DOHH2 (cell line): ENCODE data around the gene ZC3H4.
A peak's percentile ranks its signal among the peaks of the same experiment; 100 is the strongest.

Experiments
- H3F3A ChIP-seq: fragments of 200-600 bp; sonication (generic), shearing (Covaris generic); 2 replicates; pipeline ENCODE4 v1.6.0; 2016; ENCODE audit warnings: antibody characterized with exemption, mild to moderate bottlenecking; ENCODE audit not compliant: control insufficient read depth, insufficient read depth
- H3K27ac ChIP-seq: fragments of 200-600 bp; sonication (generic); 2 replicates; pipeline ENCODE4 v1.5.1; 2014; ENCODE audit warnings: low read depth, mild to moderate bottlenecking, low read length, moderate library complexity
- H3K27me3 ChIP-seq: fragments of 200-600 bp; sonication (generic); 2 replicates; pipeline ENCODE4 v1.6.1; 2014; ENCODE audit warnings: mild to moderate bottlenecking, low read length, mixed read lengths; ENCODE audit not compliant: control insufficient read depth
- H3K36me3 ChIP-seq: fragments of 200-600 bp; sonication (generic); 2 replicates; pipeline ENCODE4 v1.6.1; 2014; ENCODE audit warnings: mild to moderate bottlenecking, low read length, moderate library complexity, mixed read lengths; ENCODE audit not compliant: control insufficient read depth
- H3K4me1 ChIP-seq: fragments of 200-600 bp; sonication (generic); 2 replicates; pipeline ENCODE4 v1.6.1; 2014; ENCODE audit warnings: mild to moderate bottlenecking, low read length, mixed read lengths; ENCODE audit not compliant: control insufficient read depth
- H3K4me2 ChIP-seq: fragments of 200-600 bp; sonication (generic); 2 replicates; pipeline ENCODE4 v1.6.0; 2014; ENCODE audit warnings: mild to moderate bottlenecking, low read length, moderate library complexity
- H3K4me3 ChIP-seq: fragments of 200-600 bp; sonication (generic); 2 replicates; pipeline ENCODE4 v1.5.1; 2014; ENCODE audit warnings: mild to moderate bottlenecking, low read length, mixed read lengths
- H3K79me2 ChIP-seq: fragments of 200-600 bp; sonication (generic); 2 replicates; pipeline ENCODE4 v1.6.1; 2014; ENCODE audit warnings: mild to moderate bottlenecking, low read length, mixed read lengths; ENCODE audit not compliant: control insufficient read depth
- H3K9me2 ChIP-seq: fragments of 200-600 bp; sonication (generic); replicated peaks from 2 replicates; pipeline ENCODE4 v1.6.1; 2014; ENCODE audit warnings: mild to moderate bottlenecking, low read length, mixed read lengths; ENCODE audit not compliant: control insufficient read depth
- H3K9me3 ChIP-seq: fragments of 200-600 bp; sonication (generic); 2 replicates; pipeline ENCODE4 v1.6.1; 2014; ENCODE audit warnings: antibody characterized with exemption, low read length, mixed read lengths; ENCODE audit not compliant: control insufficient read depth, insufficient read depth
- H4K20me1 ChIP-seq: fragments of 200-600 bp; sonication (generic); 2 replicates; pipeline ENCODE4 v1.6.0; 2014; ENCODE audit warnings: low read depth, mild to moderate bottlenecking, antibody characterized with exemption, low read length, moderate library complexity; ENCODE audit not compliant: control insufficient read depth, insufficient read depth
- EZH2phosphoT487 ChIP-seq: fragments of 200-600 bp; sonication (generic); IDR thresholded peaks from 2 replicates; pipeline ENCODE4 v1.6.1; 2017; ENCODE audit warnings: borderline replicate concordance, mild to moderate bottlenecking, antibody characterized with exemption, low read length, moderate library complexity, mixed read lengths
- TF ChIP-seq, protein P1 (sequence below): fragments of 200-600 bp; sonication (generic); IDR thresholded peaks from one replicate; pipeline ENCODE4 v1.5.1; 2014; ENCODE audit warnings: antibody characterized with exemption, mild to moderate bottlenecking, low read depth, low read length; ENCODE audit not compliant: poor library complexity, severe bottlenecking

ZC3H4 gene

DNA sequence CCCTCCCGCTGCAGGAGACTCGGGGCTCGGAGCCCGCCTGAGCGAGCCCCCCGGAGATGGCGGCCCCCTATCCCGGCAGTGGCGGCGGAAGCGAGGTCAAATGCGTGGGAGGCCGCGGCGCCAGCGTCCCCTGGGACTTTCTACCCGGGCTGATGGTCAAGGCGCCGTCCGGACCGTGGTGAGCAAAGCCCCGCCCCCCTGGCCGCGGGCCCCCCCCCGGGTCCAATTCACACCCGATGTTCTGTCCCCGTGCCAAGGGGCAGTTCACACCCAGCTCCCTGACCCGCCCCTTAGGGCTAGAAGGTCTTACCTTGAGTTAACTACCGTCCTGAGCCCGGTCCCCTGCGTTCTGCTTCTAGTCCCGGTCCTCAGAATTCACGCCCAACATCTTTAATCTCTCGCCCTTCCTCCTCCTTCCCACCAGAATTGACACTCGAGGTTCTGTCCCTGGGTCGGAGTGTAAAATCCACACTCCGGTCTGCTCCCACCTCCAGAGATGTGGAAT is 92.5 kb downstream of the ZC3H4 start:
- TF ChIP-seq EZH2phosphoT487, result no peak
- TF ChIP-seq, protein P1, sequence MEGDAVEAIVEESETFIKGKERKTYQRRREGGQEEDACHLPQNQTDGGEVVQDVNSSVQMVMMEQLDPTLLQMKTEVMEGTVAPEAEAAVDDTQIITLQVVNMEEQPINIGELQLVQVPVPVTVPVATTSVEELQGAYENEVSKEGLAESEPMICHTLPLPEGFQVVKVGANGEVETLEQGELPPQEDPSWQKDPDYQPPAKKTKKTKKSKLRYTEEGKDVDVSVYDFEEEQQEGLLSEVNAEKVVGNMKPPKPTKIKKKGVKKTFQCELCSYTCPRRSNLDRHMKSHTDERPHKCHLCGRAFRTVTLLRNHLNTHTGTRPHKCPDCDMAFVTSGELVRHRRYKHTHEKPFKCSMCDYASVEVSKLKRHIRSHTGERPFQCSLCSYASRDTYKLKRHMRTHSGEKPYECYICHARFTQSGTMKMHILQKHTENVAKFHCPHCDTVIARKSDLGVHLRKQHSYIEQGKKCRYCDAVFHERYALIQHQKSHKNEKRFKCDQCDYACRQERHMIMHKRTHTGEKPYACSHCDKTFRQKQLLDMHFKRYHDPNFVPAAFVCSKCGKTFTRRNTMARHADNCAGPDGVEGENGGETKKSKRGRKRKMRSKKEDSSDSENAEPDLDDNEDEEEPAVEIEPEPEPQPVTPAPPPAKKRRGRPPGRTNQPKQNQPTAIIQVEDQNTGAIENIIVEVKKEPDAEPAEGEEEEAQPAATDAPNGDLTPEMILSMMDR, result no peak

DNA sequence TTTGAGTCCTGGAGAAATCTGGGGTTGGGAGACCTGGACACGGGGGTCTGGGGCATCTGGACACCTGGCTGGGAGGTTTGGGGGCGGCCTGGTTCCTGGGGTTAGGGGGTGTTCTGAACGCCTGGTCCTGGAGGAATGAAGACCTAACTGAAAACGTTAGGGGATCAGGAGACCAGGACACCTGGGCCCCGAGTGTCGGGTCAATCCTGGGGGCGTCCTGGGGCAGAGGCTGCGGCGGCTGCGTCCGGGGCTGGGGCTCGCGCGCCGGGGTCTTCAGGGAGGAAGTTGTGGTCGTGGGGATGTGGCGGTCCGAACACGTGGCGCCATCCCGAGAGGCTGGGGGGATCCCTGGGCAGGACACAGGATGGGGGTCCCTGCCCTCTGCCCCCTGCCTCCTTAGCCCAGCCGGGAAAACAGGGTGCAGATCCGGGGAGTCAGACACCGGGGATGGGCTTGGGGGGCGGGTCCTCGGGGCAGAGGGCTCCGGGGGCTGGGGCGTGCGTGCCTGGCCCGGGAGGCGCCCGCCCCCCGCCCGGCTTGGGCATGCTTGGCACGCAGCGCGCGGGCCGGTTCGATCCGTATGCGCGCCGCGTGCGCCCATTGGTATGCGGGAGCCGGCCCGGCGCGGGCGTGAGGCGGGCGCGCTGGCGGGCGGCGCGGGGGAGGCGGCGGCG is 93.3 kb downstream of the ZC3H4 start:
- Histone ChIP-seq H3F3A (no peaks in the 10 kb centered on the region), H3K27ac (no peak overlapping the region), H4K20me1 (no peaks in the 10 kb centered on the region), H3K4me3 (no peak overlapping the region), H3K4me2 (no peak overlapping the region), H3K4me1 (no peaks in the 10 kb centered on the region), H3K9me2 (no peaks in the 10 kb centered on the region), H3K9me3 (no peaks in the 10 kb centered on the region), H3K79me2 (no peaks in the 10 kb centered on the region), H3K27me3 (peaks cover 38% of the 10 kb centered on the region), H3K36me3 (no peaks in the 10 kb centered on the region)
- TF ChIP-seq, protein P1, result no peak
- 0 out of 2 replicates have a peak, but pooled peaks have one; percentile 45 for TF ChIP-seq EZH2phosphoT487

More for the DNA sequence above, 92.5 kb downstream of the ZC3H4 start:
- no peaks in the 10 kb centered on the region for H3K79me2 ChIP-seq
- H3F3A ChIP-seq, result no peaks in the 10 kb centered on the region
- H4K20me1 ChIP-seq, result no peaks in the 10 kb centered on the region
- H3K9me2 ChIP-seq, result no peaks in the 10 kb centered on the region
- no peaks in the 10 kb centered on the region for H3K36me3 ChIP-seq
- H3K4me1 ChIP-seq, result no peaks in the 10 kb centered on the region
- H3K4me2 ChIP-seq, result no peak overlapping the region
- H3K27me3 ChIP-seq, result peaks cover 41% of the 10 kb centered on the region
- no peaks in the 10 kb centered on the region for H3K9me3 ChIP-seq
- H3K4me3 ChIP-seq, result no peak overlapping the region
- H3K27ac ChIP-seq, result no peak overlapping the region

DNA sequence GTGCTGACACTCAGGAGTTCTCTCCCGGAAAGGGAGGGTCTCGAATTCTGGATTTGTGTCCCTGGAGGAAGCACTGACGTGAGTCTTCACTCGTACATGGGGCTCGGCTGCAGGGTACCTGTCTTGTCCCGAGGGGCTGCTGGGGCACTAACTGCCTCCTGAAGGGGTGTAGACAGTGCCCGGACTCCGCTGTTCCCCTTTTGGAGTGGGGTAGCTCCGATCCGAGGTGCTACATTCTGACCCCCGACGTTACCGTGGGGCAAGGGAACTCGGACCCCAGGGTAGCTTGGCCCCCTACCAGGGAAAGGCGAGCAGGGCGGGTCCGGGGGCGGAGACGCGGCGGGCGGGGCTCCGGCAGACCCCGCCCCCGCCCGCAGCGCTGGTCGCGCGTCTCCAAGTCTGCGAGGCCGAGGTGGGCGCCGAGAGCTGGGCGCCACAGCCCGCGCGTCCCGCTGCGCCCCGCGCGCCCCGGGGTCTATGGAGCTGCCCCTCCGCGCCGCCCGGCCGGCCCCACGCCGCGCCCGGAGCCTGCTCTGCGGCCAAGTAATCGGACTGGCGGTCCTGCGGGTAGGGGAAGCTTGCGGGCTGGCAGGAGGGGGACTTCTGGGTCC is 94.0 kb downstream of the ZC3H4 start, which contains the start of gene NPAS1:
TSS of gene NPAS1 (plus strand) at position 407 of the 611 bp plus-strand sequence. CDS start 1,211 bp downstream, outside the sequence.
- Histone ChIP-seq H3K27me3 (peaks cover 37% of the 10 kb centered on the region), H3K4me2 (no peak within 1 kb of the TSS), H3K9me2 (no peaks in the 10 kb centered on the region), H3K27ac (no peak within 1 kb of the TSS), H3K9me3 (no peaks in the 10 kb centered on the region), H3K4me1 (no peaks in the 10 kb centered on the region), H3K4me3 (no peak within 1 kb of the TSS), H4K20me1 (no peaks in the 10 kb centered on the region), H3F3A (no peaks in the 10 kb centered on the region), H3K79me2 (no peaks in the 10 kb centered on the region), H3K36me3 (no peaks in the 10 kb centered on the region)
- no peak for TF ChIP-seq EZH2phosphoT487
- TF ChIP-seq, protein P1, result no peak
